ENCODE measurements around the gene MAS1.

The MAS1 gene

GRCh38 chr6:159875194-159875593, 15.6 kb upstream of the MAS1 start:
- no peak for TF ChIP-seq EZH2phosphoT487 (IDR thresholded peaks at IDR 0.05; ENCODE audit: borderline replicate concordance)
- TF ChIP-seq CTCF (conservative IDR thresholded peaks at IDR 0.05; ENCODE audit: low read length): no peak
- no peaks in the 10 kb centered on the region for H4K20me1 ChIP-seq (ENCODE audit: insufficient read depth, low read length, poor library complexity, severe bottlenecking)
- H3K4me2 ChIP-seq (ENCODE audit: low read depth, low read length, poor library complexity, severe bottlenecking): no peak overlapping the region
- H3K79me2 ChIP-seq (ENCODE audit: insufficient read depth, low read length): no peaks in the 10 kb centered on the region
- no peak overlapping the region for H2AFZ ChIP-seq (ENCODE audit: low read length)
- peaks cover 3% of the 10 kb centered on the region for H3K4me1 ChIP-seq (ENCODE audit: insufficient read depth, low read length, poor library complexity, severe bottlenecking)
- H3K9me3 ChIP-seq (ENCODE audit: insufficient read depth, low read depth, low read length): no peaks in the 10 kb centered on the region
- no peak overlapping the region for H3K9ac ChIP-seq (ENCODE audit: low read depth, low read length, poor library complexity, severe bottlenecking)
- no peaks in the 10 kb centered on the region for H3K27me3 ChIP-seq (ENCODE audit: insufficient read depth, low read length, poor library complexity, severe bottlenecking)
- no peak overlapping the region for H3K4me3 ChIP-seq (ENCODE audit: low read length, poor library complexity, severe bottlenecking)
- H3K36me3 ChIP-seq (ENCODE audit: insufficient read depth, low read length): no peaks in the 10 kb centered on the region
- no peaks in the 10 kb centered on the region for H3F3A ChIP-seq (ENCODE audit: low read depth)
- H3K9me2 ChIP-seq (replicated peaks; ENCODE audit: low read depth, low read length): no peaks in the 10 kb centered on the region

GRCh38 chr6:159876242-159876641, 14.5 kb upstream of the MAS1 start:
- H3K9me3 ChIP-seq (ENCODE audit: insufficient read depth, low read depth, low read length): no peaks in the 10 kb centered on the region
- no peak overlapping the region for H3K9ac ChIP-seq (ENCODE audit: low read depth, low read length, poor library complexity, severe bottlenecking)
- no peaks in the 10 kb centered on the region for H3F3A ChIP-seq (ENCODE audit: low read depth)
- H3K27me3 ChIP-seq (ENCODE audit: insufficient read depth, low read length, poor library complexity, severe bottlenecking): no peaks in the 10 kb centered on the region
- H3K79me2 ChIP-seq (ENCODE audit: insufficient read depth, low read length): no peaks in the 10 kb centered on the region
- H3K36me3 ChIP-seq (ENCODE audit: insufficient read depth, low read length): no peaks in the 10 kb centered on the region
- H3K4me2 ChIP-seq (ENCODE audit: low read depth, low read length, poor library complexity, severe bottlenecking): no peak overlapping the region
- H3K9me2 ChIP-seq (replicated peaks; ENCODE audit: low read depth, low read length): no peaks in the 10 kb centered on the region
- no peaks in the 10 kb centered on the region for H4K20me1 ChIP-seq (ENCODE audit: insufficient read depth, low read length, poor library complexity, severe bottlenecking)
- TF ChIP-seq CTCF (conservative IDR thresholded peaks at IDR 0.05; ENCODE audit: low read length) (no peak), EZH2phosphoT487 (IDR thresholded peaks at IDR 0.05; ENCODE audit: borderline replicate concordance) (no peak)
- H3K4me1 ChIP-seq (ENCODE audit: insufficient read depth, low read length, poor library complexity, severe bottlenecking): peaks cover 3% of the 10 kb centered on the region
- H3K4me3 ChIP-seq (ENCODE audit: low read length, poor library complexity, severe bottlenecking): no peak overlapping the region
- no peak overlapping the region for H2AFZ ChIP-seq (ENCODE audit: low read length)

GRCh38 chr6:159877256-159877808, 13.5 kb upstream of the MAS1 start:
- Histone ChIP-seq H3F3A (ENCODE audit: low read depth) (no peaks in the 10 kb centered on the region), H3K4me1 (ENCODE audit: insufficient read depth, low read length, poor library complexity, severe bottlenecking) (peaks cover 3% of the 10 kb centered on the region), H4K20me1 (ENCODE audit: insufficient read depth, low read length, poor library complexity, severe bottlenecking) (no peaks in the 10 kb centered on the region), H3K9me3 (ENCODE audit: insufficient read depth, low read depth, low read length) (no peaks in the 10 kb centered on the region), H3K79me2 (ENCODE audit: insufficient read depth, low read length) (no peaks in the 10 kb centered on the region), H3K27me3 (ENCODE audit: insufficient read depth, low read length, poor library complexity, severe bottlenecking) (no peaks in the 10 kb centered on the region), H3K4me2 (ENCODE audit: low read depth, low read length, poor library complexity, severe bottlenecking) (no peak overlapping the region), H3K9me2 (replicated peaks; ENCODE audit: low read depth, low read length) (no peaks in the 10 kb centered on the region), H3K9ac (ENCODE audit: low read depth, low read length, poor library complexity, severe bottlenecking) (no peak overlapping the region), H2AFZ (ENCODE audit: low read length) (no peak overlapping the region), H3K36me3 (ENCODE audit: insufficient read depth, low read length) (no peaks in the 10 kb centered on the region), H3K4me3 (ENCODE audit: low read length, poor library complexity, severe bottlenecking) (no peak overlapping the region)
- TF ChIP-seq EZH2phosphoT487 (IDR thresholded peaks at IDR 0.05; ENCODE audit: borderline replicate concordance) (no peak), CTCF (conservative IDR thresholded peaks at IDR 0.05; ENCODE audit: low read length) (no peak)

All from Loucy (cell line).